GM19397 (cell line): Measurements from ENCODE around the gene INPP5A.

Experiments used
- ATAC-seq: cut with Tn5 transposase; IDR thresholded peaks from one replicate; pipeline ENCODE4 v1.9.1; 2021; ENCODE audit warnings: mild to moderate bottlenecking, moderate library complexity; ENCODE audit not compliant: unreplicated experiment

The INPP5A gene

GRCh38 chr10:132577350-132578003 is 39.9 kb downstream of the INPP5A start:
- no peak for ATAC-seq

GRCh38 chr10:132578287-132578951 is 40.8 kb downstream of the INPP5A start:
- no peak for ATAC-seq

- ATAC-seq: no peak
These were observed 41.7 kb downstream of the INPP5A start for GRCh38 chr10:132579027-132579859.

GRCh38 chr10:132580143-132580542 is 42.6 kb downstream of the INPP5A start:
- ATAC-seq: no peak

- ATAC-seq: no peak
These were observed 43.0 kb downstream of the INPP5A start for GRCh38 chr10:132580617-132581016.

GRCh38 chr10:132582137-132582536 is 44.5 kb downstream of the INPP5A start:
- ATAC-seq: no peak

- ATAC-seq: no peak
These were observed 45.2 kb downstream of the INPP5A start for GRCh38 chr10:132582771-132583170.

- ATAC-seq: no peak
These were observed 45.9 kb downstream of the INPP5A start for GRCh38 chr10:132583456-132583855.

- no peak for ATAC-seq
These were observed 46.5 kb downstream of the INPP5A start for GRCh38 chr10:132584081-132584480.

- no peak for ATAC-seq
These were observed 48.4 kb downstream of the INPP5A start for GRCh38 chr10:132585732-132586722.

- ATAC-seq: no peak
These were observed 49.2 kb downstream of the INPP5A start for GRCh38 chr10:132586739-132587138.

- no peak for ATAC-seq
These were observed 49.6 kb downstream of the INPP5A start for GRCh38 chr10:132587175-132587574.

GRCh38 chr10:132588301-132589013 is 50.9 kb downstream of the INPP5A start:
- ATAC-seq: no peak

- no peak for ATAC-seq
These were observed 51.4 kb downstream of the INPP5A start for GRCh38 chr10:132589015-132589414.

- ATAC-seq: no peak
These were observed 52.1 kb downstream of the INPP5A start for GRCh38 chr10:132589681-132590080.

- no peak for ATAC-seq
These were observed 52.6 kb downstream of the INPP5A start for GRCh38 chr10:132590094-132590751.

- no peak for ATAC-seq
These were observed 53.1 kb downstream of the INPP5A start for GRCh38 chr10:132590752-132591121.

GRCh38 chr10:132591166-132591971 is 53.8 kb downstream of the INPP5A start:
- ATAC-seq: no peak
